Measurements from ENCODE around the gene EPHB2. TPM values are rescaled to one million over a fixed set of nuclear protein-coding genes. Genes with fewer than 3 reads are reported as not detected.

The EPHB2 gene
- total and polyA plus RNA-seq, 2 experiments from 2014 or later = 1.0 to 5.1 TPM

- peaks cover 41% of the 10 kb centered on the region for H3F3A ChIP-seq (ENCODE audit: insufficient read depth)
- H3K9me3 ChIP-seq (ENCODE audit: low read depth) = no peaks in the 10 kb centered on the region
- no peak for DNase-seq
- in situ Hi-C loops (cut with MboI) = no loop called here
- H3K9ac ChIP-seq = no peak overlapping the region
- peaks cover 36% of the 10 kb centered on the region for H3K4me1 ChIP-seq (ENCODE audit: insufficient read depth)
- no peaks in the 10 kb centered on the region for H3K27me3 ChIP-seq (replicated peaks; ENCODE audit: insufficient read depth)
- H3K4me3 ChIP-seq = no peak overlapping the region
- no peak overlapping the region for H3K4me2 ChIP-seq (ENCODE audit: unreplicated experiment)
- H3K27ac ChIP-seq = no peak overlapping the region
- H2AFZ ChIP-seq = no peak overlapping the region
- H3K79me2 ChIP-seq (ENCODE audit: insufficient read depth) = no peaks in the 10 kb centered on the region
- no peaks in the 10 kb centered on the region for H4K20me1 ChIP-seq (ENCODE audit: insufficient read depth)
- no peaks in the 10 kb centered on the region for H3K36me3 ChIP-seq (ENCODE audit: low read depth)
- no peaks in the 10 kb centered on the region for H3K9me2 ChIP-seq (ENCODE audit: insufficient read depth)
- 97 to 100% methylated on average over 4 of the region's 4 CpGs for WGBS, 2 experiments (ENCODE audit: low coverage in 1 of 2, low lambda C conversion rate in 2 of 2, missing lambda C conversion rate in 2 of 2)
- no peak for TF ChIP-seq EZH2 (IDR thresholded peaks at IDR 0.05; ENCODE audit: insufficient read depth, poor library complexity, severe bottlenecking)
- TF ChIP-seq EZH2phosphoT487 (IDR thresholded peaks at IDR 0.05; ENCODE audit: insufficient read depth, low read depth) = no peak
Observed at GRCh38 chr1:22747735-22748073, 37.1 kb downstream of the EPHB2 start.

DNA sequence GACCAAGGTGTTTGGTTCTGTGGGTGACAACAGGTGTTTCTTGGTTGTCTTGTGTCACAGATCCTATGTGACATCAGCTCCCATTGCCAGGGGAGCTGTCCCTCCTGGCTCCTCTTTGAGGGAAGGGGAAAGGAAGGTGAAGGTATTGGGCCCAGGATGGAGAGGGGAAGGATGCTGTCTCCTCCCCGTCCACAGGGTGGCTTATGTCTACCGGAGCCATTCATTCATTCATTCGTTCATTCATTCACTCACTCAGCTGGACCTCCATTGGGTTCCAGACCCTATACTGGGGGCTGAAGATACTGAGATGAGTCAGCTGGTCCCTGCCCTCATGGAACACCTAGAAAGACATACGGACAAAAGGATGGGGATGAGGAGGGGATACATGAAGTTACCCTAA lies 38.9 kb downstream of the EPHB2 start:
- H3K27me3 ChIP-seq (replicated peaks; ENCODE audit: insufficient read depth) = no peaks in the 10 kb centered on the region
- no peaks in the 10 kb centered on the region for H3K36me3 ChIP-seq (ENCODE audit: low read depth)
- H4K20me1 ChIP-seq (ENCODE audit: insufficient read depth) = no peaks in the 10 kb centered on the region
- H3K9ac ChIP-seq = peak overlapping the region; percentile 64; the same call in 1 of the 2 replicates
- peak overlapping the region; percentile 74 for H3K4me2 ChIP-seq (ENCODE audit: unreplicated experiment)
- H3K4me1 ChIP-seq (ENCODE audit: insufficient read depth) = peaks cover 50% of the 10 kb centered on the region
- in situ Hi-C loops (cut with MboI) = no loop called here
- H3K79me2 ChIP-seq (ENCODE audit: insufficient read depth) = no peaks in the 10 kb centered on the region
- no peaks in the 10 kb centered on the region for H3K9me3 ChIP-seq (ENCODE audit: low read depth)
- peaks cover 49% of the 10 kb centered on the region for H3F3A ChIP-seq (ENCODE audit: insufficient read depth)
- WGBS, 2 experiments (ENCODE audit: low coverage in 1 of 2, low lambda C conversion rate in 2 of 2, missing lambda C conversion rate in 2 of 2) = 87 to 89% methylated on average over 4 of the region's 4 CpGs
- no peak overlapping the region for H2AFZ ChIP-seq
- H3K9me2 ChIP-seq (ENCODE audit: insufficient read depth) = no peaks in the 10 kb centered on the region
- H3K4me3 ChIP-seq = no peak overlapping the region
- H3K27ac ChIP-seq = peak overlapping the region; percentile 93
- TF ChIP-seq EZH2 (IDR thresholded peaks at IDR 0.05; ENCODE audit: insufficient read depth, poor library complexity, severe bottlenecking) (no peak), EZH2phosphoT487 (IDR thresholded peaks at IDR 0.05; ENCODE audit: insufficient read depth, low read depth) (no peak)
- DNase-seq = no peak

DNA sequence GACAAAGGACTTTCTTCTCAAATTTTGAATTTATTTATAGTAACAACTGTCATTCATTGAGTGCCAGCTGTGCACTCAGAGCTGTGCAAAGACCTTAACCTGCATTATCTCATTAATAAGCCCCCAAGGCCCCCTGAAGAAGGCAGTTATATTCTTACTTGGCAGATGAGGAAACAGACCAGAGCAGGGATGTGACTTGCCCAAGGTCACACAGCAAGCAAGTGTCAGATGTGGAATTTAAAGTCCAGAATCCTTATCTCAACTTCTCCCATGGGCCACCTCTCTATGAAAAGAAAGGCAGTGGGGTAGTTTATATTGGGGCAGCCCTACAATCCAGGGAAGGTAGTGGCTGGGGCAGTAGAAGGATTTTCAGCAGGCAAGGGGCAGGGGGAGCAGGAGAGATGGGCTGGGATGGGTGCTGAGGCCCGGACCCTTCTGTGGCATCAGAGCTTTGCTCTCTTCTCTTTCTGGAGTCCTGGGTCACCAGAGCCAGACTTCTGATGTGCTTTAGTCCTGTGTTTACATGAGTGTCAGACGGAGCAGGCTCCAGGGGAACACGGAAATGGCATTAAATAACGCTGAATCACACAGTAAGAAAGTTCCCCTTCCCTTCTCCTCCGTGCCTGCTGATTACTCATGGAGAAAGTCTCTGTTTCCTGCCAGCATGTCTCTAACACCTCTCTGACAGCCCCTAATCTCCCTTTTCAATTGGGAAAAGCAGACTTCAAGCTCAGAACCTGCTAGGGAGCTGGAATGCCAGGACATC lies 39.5 kb downstream of the EPHB2 start:
- no peaks in the 10 kb centered on the region for H3K27me3 ChIP-seq (replicated peaks; ENCODE audit: insufficient read depth)
- H3K27ac ChIP-seq = peak overlapping the region; percentile 93
- H3K36me3 ChIP-seq (ENCODE audit: low read depth) = no peaks in the 10 kb centered on the region
- H4K20me1 ChIP-seq (ENCODE audit: insufficient read depth) = no peaks in the 10 kb centered on the region
- no peaks in the 10 kb centered on the region for H3K79me2 ChIP-seq (ENCODE audit: insufficient read depth)
- in situ Hi-C loops (cut with MboI) = no loop called here
- peaks cover 45% of the 10 kb centered on the region for H3F3A ChIP-seq (ENCODE audit: insufficient read depth)
- H3K9ac ChIP-seq = peak overlapping the region; percentile 64
- 0 to 1% methylated on average over 5 of the region's 5 CpGs for WGBS, 2 experiments (ENCODE audit: low coverage in 1 of 2, low lambda C conversion rate in 2 of 2, missing lambda C conversion rate in 2 of 2)
- H3K4me1 ChIP-seq (ENCODE audit: insufficient read depth) = peaks cover 51% of the 10 kb centered on the region
- peak overlapping the region; percentile 74 for H3K4me2 ChIP-seq (ENCODE audit: unreplicated experiment)
- no peaks in the 10 kb centered on the region for H3K9me3 ChIP-seq (ENCODE audit: low read depth)
- peak; percentile 95 for DNase-seq
- H3K4me3 ChIP-seq = no peak overlapping the region
- no peak for TF ChIP-seq EZH2phosphoT487 (IDR thresholded peaks at IDR 0.05; ENCODE audit: insufficient read depth, low read depth)
- no peaks in the 10 kb centered on the region for H3K9me2 ChIP-seq (ENCODE audit: insufficient read depth)
- H2AFZ ChIP-seq = peak overlapping the region; percentile 60

DNA sequence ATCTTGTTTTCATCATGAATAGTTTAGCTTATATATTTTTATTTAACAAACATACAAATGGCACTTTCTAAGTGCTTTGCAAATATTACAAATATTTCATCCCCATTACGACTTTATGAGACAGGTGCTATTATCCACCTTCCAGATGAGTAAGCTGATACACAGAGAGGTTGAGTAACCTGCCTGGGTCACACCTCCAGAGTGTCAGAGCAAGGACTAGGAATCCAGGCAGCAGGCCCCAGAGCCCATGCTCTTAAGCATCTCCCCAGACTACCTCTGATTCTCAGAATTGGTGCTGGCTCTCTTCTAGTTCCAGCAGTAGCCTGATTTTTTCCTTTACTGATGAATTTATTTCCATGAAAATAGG lies 40.0 kb downstream of the EPHB2 start:
- no peaks in the 10 kb centered on the region for H3K79me2 ChIP-seq (ENCODE audit: insufficient read depth)
- H2AFZ ChIP-seq = no peak overlapping the region
- H3K9me2 ChIP-seq (ENCODE audit: insufficient read depth) = no peaks in the 10 kb centered on the region
- peaks cover 51% of the 10 kb centered on the region for H3K4me1 ChIP-seq (ENCODE audit: insufficient read depth)
- peak overlapping the region; percentile 93 for H3K27ac ChIP-seq
- no peak for TF ChIP-seq EZH2phosphoT487 (IDR thresholded peaks at IDR 0.05; ENCODE audit: insufficient read depth, low read depth)
- TF ChIP-seq EZH2 (IDR thresholded peaks at IDR 0.05; ENCODE audit: insufficient read depth, poor library complexity, severe bottlenecking) = no peak
- H3K9me3 ChIP-seq (ENCODE audit: low read depth) = no peaks in the 10 kb centered on the region
- in situ Hi-C loops (cut with MboI) = no loop called here
- H3K4me3 ChIP-seq = no peak overlapping the region
- H3K36me3 ChIP-seq (ENCODE audit: low read depth) = no peaks in the 10 kb centered on the region
- peak overlapping the region; percentile 60 for H3K4me2 ChIP-seq (ENCODE audit: unreplicated experiment)
- peaks cover 39% of the 10 kb centered on the region for H3F3A ChIP-seq (ENCODE audit: insufficient read depth)
- 0 to 4% methylated on average over 1 of the region's 1 CpG for WGBS, 2 experiments (ENCODE audit: low coverage in 1 of 2, low lambda C conversion rate in 2 of 2, missing lambda C conversion rate in 2 of 2)
- H4K20me1 ChIP-seq (ENCODE audit: insufficient read depth) = no peaks in the 10 kb centered on the region
- peak overlapping the region; percentile 17 for H3K9ac ChIP-seq
- H3K27me3 ChIP-seq (replicated peaks; ENCODE audit: insufficient read depth) = no peaks in the 10 kb centered on the region
- no peak for DNase-seq

All from GM23248 (cell line).